Testis (tissue), 2 donors: ENCODE measurements around the gene SRRM2.

Experiments used
- CTCF ChIP-seq, 3 experiments: fragments of 450-650 bp in 2 of 3; fragments of 200-600 bp in 1 of 3; sonication (generic) in 1 of 3; IDR thresholded peaks; one replicate each; pipeline ENCODE4 v1.5.1; 2016 to 2019; ENCODE audit warnings: antibody characterized with exemption in 3 of 3, mild to moderate bottlenecking in 2 of 3, moderate library complexity in 1 of 3
- POLR2A ChIP-seq: fragments of 450-650 bp; IDR thresholded peaks from one replicate; pipeline ENCODE4 v1.6.1; 2017; ENCODE audit warnings: antibody characterized with exemption, mild to moderate bottlenecking, moderate library complexity

GRCh38 chr16:2790631-2791030 is 38.2 kb downstream of the SRRM2 start:
- TF ChIP-seq CTCF (IDR thresholded peaks at IDR 0.05), result no peak
- no peak for TF ChIP-seq POLR2A
